GM21423 (cell line): ENCODE measurements around the gene BCDIN3D.

Experiments
- ATAC-seq: cut with Tn5 transposase; IDR thresholded peaks from one replicate; pipeline ENCODE4 v1.9.1; 2021; ENCODE audit warnings: mild to moderate bottlenecking, moderate library complexity; ENCODE audit not compliant: unreplicated experiment

BCDIN3D gene

DNA sequence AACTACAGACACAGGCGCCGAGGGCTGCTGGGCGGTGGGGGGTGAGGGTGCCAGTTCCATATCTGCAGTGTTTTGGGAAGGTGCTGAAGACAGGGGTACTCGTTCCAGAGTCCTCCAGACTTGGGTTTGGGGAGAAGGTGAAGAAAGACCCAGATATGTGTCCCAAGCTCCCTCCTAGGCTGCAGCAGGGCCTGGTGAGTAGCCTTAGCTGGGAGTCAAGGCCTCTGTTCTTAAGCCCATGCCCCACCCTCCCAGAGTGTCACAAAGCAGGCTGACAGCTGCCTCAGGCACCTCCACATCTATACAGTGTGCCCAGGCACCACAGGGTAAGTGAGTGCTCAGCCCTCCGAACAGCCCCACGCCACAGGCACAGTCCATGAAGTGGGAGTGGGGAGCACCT, 19.0 kb downstream of the BCDIN3D start:
- no peak for ATAC-seq

DNA sequence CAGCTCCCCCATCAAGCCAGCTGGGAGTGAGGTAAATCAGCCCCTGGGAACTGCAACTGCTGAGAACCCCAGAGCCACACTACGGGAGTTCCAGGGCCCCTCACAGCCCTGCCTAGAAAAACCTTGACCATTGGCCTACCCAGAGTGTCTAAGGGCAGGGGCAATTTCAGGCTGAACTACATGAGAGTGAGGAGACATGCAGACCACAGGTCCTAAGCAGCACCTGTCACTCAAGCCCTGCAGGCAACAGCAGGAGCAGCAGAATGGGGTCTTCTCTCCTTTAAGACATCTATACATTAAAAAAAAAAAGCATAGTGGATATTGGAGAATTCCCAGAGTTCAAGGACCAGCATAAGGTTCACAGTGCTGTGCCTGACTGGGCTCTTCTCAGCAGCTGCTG, 19.6 kb downstream of the BCDIN3D start:
- no peak for ATAC-seq

DNA sequence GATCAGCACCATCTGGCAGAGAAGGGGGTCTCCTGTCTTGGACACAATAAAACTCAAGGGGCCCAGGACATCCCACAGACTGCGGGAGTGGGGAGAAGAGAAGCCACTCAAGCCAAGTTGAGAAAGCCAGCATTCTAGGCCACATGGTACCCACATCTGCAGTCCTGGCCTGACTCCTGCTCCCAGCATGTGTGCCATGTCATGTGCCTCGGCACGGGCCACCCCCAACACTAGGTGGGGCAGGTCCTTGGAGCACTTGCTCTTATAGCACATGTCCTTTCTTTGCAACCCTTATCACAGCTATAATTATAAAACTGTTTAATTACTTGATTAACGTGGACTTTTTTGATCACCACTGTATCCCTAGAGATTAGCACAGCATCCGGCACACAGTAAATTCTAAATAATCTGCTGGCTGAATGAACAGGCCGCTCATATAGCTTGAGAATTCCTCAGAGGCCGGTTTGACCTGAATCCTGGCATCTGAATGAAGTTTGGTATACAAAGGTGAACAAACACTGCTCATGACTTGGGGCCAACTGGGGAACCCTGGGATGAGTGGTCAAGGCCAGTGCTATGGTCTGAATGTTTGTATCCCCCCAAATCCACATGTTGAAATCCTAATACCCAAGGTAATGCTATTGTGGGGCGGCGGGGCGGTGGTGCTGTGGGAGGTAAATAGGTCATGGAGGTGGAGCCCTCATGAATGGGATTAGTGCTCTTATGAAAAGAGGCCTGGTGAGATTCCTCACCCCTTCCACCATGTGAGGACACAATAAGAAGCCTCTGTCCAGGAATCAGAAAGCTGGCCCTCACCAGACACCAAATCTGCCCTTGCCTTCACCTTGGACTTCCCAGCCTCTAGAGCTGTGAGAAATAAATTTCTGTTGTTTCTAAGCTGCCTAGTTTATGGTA, 21.3 kb downstream of the BCDIN3D start:
- no peak for ATAC-seq

DNA sequence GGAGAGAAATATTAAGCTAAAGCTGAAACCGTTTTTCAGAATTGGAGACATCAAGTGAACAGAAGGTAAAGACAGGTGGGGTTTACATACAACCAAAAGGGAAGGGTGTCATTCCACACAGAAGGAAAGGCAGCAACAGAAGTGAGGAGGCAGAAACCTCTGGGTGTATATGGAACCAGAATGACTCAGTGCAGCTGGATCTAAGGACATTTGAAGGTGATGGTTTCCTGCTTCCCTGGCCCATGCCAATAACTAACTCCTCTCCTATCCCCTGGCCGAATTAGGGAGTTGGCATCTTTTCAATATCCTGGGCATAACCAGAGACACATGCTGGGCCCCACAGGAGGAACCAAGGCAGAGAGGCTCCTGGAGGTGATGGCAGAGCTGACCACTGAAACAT, 23.1 kb downstream of the BCDIN3D start:
- no peak for ATAC-seq

DNA sequence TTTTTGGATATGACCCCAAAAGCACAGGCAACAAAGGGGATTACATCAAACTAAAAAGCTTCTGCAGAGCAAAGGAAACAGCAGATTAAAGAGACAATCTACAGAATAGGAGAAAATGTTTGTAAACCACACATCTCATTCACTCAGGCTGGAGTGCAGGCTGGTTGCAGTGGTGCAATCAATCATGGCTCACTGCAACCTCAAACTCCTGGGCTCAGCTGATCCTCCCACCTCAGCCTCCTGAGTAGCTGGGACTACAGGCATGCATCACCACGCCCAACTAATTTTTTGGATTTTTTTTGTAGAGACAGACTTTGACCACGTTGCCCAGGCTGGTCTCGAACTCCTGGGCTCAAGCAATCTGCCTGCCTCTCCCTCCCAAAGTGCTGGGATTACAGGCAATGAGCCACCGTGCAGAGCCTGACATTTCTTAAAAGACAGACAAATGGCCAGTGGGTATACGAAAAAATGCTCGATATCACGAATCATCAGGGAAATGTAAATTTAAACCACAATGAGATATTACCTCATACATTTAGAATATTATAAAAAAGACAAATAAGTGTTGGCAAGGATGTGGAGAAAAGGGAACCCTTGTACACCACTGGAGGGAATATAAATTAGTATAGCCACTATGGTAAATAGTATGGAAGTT, 24.5 kb downstream of the BCDIN3D start:
- ATAC-seq, result no peak

DNA sequence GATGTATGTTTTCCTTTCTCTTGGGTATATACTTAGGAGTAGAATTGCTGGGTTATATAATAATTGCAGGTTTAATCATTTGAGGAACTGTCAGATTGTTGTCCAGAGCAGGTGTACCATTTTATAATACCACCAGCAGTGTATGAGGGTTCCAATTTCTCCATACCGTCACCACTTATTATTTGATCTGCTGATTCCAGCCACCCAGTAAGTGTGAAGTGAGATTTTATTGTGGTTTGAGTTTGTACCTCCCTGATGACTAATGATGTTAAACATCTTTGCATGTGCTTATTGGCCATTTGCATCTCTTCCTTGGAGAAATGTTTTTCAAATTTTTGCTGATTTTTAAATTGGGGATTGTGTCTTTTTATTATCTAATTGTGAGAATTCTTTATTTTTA, 29.8 kb downstream of the BCDIN3D start:
- ATAC-seq, result no peak

GRCh38 chr12:49811961-49812401, 30.9 kb downstream of the BCDIN3D start:
- no peak for ATAC-seq

DNA sequence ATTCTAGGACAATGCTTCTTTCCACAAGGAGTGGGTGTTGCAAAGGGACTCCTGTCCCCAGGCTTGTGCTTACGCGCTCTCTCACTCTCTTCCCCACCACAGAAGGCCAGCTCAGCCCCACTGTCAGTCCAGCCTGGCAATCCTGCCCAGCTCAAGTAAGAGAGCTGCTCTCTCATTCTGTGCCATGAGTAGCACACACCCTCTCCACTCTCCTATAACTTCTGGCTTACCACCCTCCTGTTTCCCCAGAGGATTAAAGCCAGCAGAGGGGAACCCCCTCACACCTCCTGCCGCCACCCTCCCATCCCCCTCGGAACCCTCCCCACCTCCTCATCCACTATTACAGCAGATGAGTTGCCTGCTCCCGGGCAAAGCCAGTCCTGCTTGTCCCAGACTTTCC, 31.8 kb downstream of the BCDIN3D start:
- no peak for ATAC-seq

DNA sequence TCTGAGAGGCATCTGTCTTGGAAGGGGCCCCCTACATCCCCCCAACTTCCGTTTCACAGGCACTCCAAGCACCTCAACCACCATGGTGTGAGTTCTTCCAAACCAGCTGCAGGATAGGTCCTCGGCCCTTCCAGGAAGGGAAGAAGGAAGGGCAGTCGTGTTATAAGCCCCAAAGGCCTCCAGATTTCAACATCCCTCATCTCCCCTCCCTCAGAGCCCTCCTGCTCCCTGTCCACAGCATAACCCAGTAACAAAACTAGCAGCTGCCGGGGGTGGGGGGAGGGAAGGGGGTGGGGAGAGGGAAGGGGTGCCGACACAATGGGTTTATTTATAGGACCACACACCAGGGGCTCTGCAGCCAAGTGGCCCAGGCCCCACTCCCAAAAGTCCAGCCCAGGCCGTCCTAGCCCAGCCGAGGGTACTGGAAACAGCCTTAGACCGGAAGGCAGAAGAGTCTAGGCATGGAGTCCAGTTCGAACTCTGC, 33.0 kb downstream of the BCDIN3D start:
- no peak for ATAC-seq

DNA sequence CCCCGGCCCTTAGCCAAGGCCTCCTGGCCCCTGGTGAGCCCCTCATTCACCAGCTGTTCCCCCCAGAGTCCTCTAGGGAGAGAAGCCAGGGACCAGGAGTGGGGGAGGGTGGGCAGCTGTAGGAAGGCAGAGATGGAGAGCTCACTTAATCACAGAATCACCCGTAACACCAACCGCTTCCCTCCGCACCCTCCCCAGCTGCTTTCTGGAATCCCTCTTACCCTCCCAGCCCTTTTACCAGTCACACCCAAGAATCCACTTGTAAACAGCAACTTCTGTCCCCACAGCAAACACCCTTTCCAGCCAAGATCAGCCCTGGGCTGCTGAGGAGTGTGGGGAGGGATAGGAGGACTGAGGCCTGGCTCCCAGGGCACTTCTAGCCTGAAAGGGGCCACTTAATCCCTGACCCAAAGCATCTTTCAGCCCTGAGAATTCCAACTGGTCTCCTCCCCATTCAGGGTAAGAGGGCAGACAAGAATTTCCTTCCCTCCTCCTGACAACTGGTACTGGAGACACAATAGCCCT, 33.5 kb downstream of the BCDIN3D start:
- ATAC-seq, result no peak

GRCh38 chr12:49808686-49809380, 34.1 kb downstream of the BCDIN3D start:
- no peak for ATAC-seq

- ATAC-seq, result no peak
Measured at GRCh38 chr12:49807991-49808580, 34.8 kb downstream of the BCDIN3D start.

- ATAC-seq, result no peak
Measured at GRCh38 chr12:49806877-49807276, 36.0 kb downstream of the BCDIN3D start.

DNA sequence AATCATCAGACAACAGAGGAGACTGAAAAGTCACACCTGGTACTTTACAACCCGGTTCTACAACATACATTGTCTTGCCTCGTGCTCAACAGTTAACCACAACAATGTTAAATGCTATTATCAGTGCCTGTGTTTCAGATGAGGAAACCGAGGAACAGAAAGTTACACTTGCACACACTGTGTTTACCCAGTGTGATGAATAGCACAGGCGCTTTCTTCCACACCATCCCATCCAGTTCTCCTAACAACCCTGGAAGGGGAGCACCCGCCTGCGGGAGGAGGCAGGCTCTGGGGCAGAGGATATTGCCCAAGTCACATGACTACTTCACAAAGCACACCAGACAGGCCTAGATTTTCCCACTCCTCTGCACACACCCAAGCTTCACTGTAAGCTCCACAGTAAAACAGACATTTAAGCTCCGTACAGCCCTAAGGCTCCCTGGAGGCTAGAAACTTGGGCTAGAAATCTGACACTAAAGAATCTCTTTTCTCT, 36.5 kb downstream of the BCDIN3D start:
- ATAC-seq, result no peak

DNA sequence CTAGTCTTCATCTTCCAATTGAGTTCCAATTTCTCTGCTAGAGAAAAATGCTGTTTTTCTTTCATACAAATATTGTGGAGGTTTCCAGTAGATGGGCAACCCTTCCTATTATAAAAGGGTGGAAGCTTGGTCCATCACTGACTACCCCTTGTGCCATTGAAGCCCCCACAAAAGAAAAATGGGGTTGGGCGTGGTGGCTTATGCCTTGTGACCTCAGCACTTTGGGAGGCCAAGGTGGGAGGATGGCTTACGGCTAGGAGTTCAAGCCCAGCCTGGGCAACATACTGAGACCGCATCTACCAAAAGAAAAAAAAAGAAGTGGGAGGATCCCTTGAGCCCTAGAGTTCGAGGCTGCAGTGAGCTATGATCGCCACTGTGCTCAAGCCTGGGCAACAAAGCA, 37.5 kb downstream of the BCDIN3D start:
- no peak for ATAC-seq

DNA sequence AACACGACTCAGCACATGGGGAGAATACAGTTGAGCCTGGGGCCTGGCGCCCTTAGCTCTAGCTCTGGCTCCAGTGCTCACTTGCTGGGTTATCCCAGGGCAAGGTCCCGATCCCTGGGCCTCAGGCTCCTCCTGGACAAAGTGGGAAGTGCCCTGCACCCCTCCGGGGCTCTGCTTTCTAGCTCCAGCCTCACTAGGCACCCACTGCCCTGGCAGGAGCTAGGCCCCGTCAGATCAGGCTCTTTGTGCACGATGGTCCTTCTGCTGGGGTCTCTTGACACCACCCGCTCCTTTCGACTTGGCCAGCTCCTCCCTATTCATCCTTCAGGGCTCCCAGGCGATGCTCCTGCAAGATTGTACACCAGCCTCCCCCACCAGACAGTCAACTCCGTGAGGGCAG, 38.1 kb downstream of the BCDIN3D start:
- no peak for ATAC-seq

- no peak for ATAC-seq
Measured at GRCh38 chr12:49803693-49804450, 39.0 kb downstream of the BCDIN3D start.

DNA sequence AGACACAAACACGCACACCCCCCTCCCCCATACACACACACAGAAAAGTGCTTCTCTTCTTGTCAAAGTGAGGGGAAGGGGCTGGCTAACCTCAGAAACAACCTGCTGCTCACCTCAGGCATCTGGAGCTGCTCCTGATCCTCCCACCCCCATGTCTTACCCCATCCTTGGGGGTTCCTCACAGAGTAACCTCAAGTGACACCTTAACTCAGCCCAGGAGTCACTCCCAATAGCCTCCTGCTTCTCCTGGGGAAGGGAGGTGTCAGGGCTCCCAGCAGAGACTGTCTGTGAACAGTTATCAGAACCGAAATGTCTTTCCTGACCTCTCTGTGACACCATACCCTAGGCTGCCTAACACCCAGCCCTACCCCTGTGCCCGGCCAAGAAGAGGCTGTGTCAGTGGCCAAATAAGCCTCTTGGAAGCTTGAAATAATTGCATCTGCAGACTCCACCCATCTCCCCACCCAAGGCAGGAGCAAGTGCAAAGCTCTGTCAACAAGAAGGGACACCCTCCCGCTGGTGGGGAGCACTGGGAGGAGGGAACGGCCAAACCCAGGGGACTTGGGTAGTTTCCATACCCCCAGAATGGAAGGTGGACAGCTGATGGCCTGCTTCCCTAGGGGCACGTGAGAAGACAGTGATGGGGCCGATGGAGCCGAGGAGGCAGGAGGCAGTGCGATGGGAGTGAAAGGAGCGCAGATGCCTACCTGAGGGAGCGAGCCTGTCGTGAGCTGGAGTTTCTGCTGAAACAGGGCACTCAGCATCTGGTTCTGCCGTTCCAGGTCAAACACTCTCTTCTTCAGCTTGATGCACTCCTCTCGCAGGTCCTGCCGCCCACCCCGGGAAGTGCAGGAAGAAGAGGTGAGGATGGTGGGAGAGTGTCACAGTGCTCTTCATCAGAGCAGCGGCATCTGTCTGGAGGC, 41.5 kb downstream of the BCDIN3D start:
- no peak for ATAC-seq
